ENCODE data around the gene ROR1.

DNA sequence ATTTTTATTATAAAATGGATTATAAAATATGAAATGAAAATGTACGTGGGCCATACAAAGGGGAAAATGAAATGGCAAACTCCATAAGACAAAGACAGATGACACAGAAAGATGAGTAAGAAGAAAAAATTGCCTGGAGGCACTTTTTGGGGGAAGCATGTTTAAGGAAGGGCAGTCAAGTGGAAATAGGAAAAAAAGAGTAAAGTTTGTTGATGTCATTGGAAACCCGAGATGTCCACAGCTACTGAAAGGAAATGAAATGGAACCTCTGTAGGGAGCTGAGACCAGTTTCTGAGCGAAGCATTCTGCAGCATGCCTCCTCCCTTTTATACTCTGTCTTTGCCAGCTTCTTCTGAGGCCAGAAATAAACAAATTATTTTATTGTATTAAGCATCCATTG, 226.2 kb downstream of the ROR1 start:
- TF ChIP-seq POLR2AphosphoS5 (IDR thresholded peaks at IDR 0.05; ENCODE audit: low read depth, low read length), result no peak
- TF ChIP-seq, protein P1, sequence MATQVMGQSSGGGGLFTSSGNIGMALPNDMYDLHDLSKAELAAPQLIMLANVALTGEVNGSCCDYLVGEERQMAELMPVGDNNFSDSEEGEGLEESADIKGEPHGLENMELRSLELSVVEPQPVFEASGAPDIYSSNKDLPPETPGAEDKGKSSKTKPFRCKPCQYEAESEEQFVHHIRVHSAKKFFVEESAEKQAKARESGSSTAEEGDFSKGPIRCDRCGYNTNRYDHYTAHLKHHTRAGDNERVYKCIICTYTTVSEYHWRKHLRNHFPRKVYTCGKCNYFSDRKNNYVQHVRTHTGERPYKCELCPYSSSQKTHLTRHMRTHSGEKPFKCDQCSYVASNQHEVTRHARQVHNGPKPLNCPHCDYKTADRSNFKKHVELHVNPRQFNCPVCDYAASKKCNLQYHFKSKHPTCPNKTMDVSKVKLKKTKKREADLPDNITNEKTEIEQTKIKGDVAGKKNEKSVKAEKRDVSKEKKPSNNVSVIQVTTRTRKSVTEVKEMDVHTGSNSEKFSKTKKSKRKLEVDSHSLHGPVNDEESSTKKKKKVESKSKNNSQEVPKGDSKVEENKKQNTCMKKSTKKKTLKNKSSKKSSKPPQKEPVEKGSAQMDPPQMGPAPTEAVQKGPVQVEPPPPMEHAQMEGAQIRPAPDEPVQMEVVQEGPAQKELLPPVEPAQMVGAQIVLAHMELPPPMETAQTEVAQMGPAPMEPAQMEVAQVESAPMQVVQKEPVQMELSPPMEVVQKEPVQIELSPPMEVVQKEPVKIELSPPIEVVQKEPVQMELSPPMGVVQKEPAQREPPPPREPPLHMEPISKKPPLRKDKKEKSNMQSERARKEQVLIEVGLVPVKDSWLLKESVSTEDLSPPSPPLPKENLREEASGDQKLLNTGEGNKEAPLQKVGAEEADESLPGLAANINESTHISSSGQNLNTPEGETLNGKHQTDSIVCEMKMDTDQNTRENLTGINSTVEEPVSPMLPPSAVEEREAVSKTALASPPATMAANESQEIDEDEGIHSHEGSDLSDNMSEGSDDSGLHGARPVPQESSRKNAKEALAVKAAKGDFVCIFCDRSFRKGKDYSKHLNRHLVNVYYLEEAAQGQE (IDR thresholded peaks at IDR 0.05; ENCODE audit: insufficient read depth in 1 of 2, low read depth in 2 of 2, low read length in 2 of 2), result no peak
